Adrenal gland (tissue), 12 donors: Measurements from ENCODE around the gene CNPY2. TPM values are rescaled to one million over a fixed set of nuclear protein-coding genes. Genes with fewer than 3 reads are reported as not detected.
"Not testable (repeated sequence)": the region's sequence is repeated elsewhere in the genome, so short reads cannot be mapped to it uniquely, and the experiment has no call there.

Experiments
- DNase-seq, 7 donors: peaks; one replicate each; pipeline ENCODE4 v3.0.0-alpha.2; 2019 to 2020
- H3K27ac ChIP-seq, 5 donors: fragments of 200-600 bp; sonication (generic) in 4 of 5; 1 replicate in 3 of 5; 2 replicates in 2 of 5; pipeline versions ENCODE4 v1.5.1 to v1.8.0; 2016 to 2020; ENCODE audit warnings: mild to moderate bottlenecking in 1 of 5
- H3K27me3 ChIP-seq: fragments of 200-600 bp; 2 replicates; pipeline ENCODE4 v1.8.0; 2021
- H3K36me3 ChIP-seq, 2 donors: fragments of 200-600 bp; replicated peaks in 1 of 2; 1 replicate in 1 of 2; 2 replicates in 1 of 2; pipeline versions ENCODE4 v1.5.1 to v1.8.0; 2018 to 2022
- H3K4me1 ChIP-seq, 2 donors: fragments of 200-600 bp; replicated peaks in 1 of 2; 1 replicate in 1 of 2; 2 replicates in 1 of 2; pipeline versions ENCODE4 v1.5.1 to v1.8.0; 2018 to 2021
- H3K4me3 ChIP-seq, 4 donors: fragments of 200-600 bp; sonication (generic) in 3 of 4; one replicate each; pipeline ENCODE4 v1.5.1; 2016 to 2018
- H3K9me3 ChIP-seq, 3 donors: fragments of 200-600 bp; sonication (generic) in 1 of 3; replicated peaks in 1 of 3; 1 replicate in 2 of 3; 2 replicates in 1 of 3; pipeline versions ENCODE4 v1.5.1 to v1.8.0; 2016 to 2021
- POLR2A ChIP-seq, 2 donors: fragments of 450-650 bp; IDR thresholded peaks; one replicate each; pipeline ENCODE4 v1.6.1; 2017; ENCODE audit warnings: antibody characterized with exemption in 2 of 2, mild to moderate bottlenecking in 2 of 2, moderate library complexity in 1 of 2
- WGBS, 4 donors: extraction: QIAGEN DNeasy Blood & Tissue Kit in 2 of 4; methylation state at CpG; one replicate each; pipeline versions ENCODE4 v1.1.5 to v1.1.7; 2013 to 2017; 5-methylcytosine and 5-hydroxymethylcytosine counted together
- intact Hi-C, 2 donors: fragments of 100-400 bp; cut with DNase I; formaldehyde crosslinking; loops; one replicate each; pipeline versions ENCODE4 v1.14.1 to v1.15.0; 2022 to 2023
- polyA plus RNA-seq, 3 donors: library from polyadenylated mRNA; stranded (reverse); fragments of 200-250 nt in 2 of 3; fragments of 350-450 nt in 1 of 3; fragmentation: Illumina TruSeq in 1 of 3; extraction: RNeasy Lipid Tissue Mini Kit (QIAGEN cat#74804) in 1 of 3; gene quantifications; one replicate each; pipeline ENCODE4 v1.2.3, GENCODE V29; 2013 to 2014
- total RNA-seq, 9 donors: library from RNA; depleted of rRNA in 4 of 9; stranded (reverse); fragments of >200 nt in 4 of 9; fragments of 120-200 nt in 1 of 9; fragmentation: NEBNext Ultra II Directional in 1 of 9; extraction: Animal tissue kit (Norgen Biotek cat#: 25700) in 1 of 9; gene quantifications; one replicate each; pipeline versions ENCODE4 v1.1.0 to v1.2.4, GENCODE V29; 2013 to 2023
- TF ChIP-seq, protein P1 (sequence below), 6 experiments: fragments of 450-650 bp in 4 of 6; fragments of 200-600 bp in 2 of 6; sonication (generic) in 1 of 6; IDR thresholded peaks; 1 replicate in 5 of 6; 2 replicates in 1 of 6; pipeline versions ENCODE4 v1.5.1 to v1.8.0; 2016 to 2021; ENCODE audit warnings: antibody characterized with exemption in 6 of 6, mild to moderate bottlenecking in 2 of 6, moderate library complexity in 1 of 6
- donor health status: healthy with polysubstance abuse.
- donor health status: Bipolar disorder and iron deficiency.
- donor health status: DM: yes; HTN: yes; CAD: no.
- donor health status: DM: no; HTN: no; CAD: no.
- donor health status: DM: no; HTN: no; CAD: no.
- donor health status: DM: yes; HTN: yes; CAD: no.

Gene CNPY2
- total and polyA plus RNA-seq, 12 donors, result 103 to 192 (median 149) TPM

DNA sequence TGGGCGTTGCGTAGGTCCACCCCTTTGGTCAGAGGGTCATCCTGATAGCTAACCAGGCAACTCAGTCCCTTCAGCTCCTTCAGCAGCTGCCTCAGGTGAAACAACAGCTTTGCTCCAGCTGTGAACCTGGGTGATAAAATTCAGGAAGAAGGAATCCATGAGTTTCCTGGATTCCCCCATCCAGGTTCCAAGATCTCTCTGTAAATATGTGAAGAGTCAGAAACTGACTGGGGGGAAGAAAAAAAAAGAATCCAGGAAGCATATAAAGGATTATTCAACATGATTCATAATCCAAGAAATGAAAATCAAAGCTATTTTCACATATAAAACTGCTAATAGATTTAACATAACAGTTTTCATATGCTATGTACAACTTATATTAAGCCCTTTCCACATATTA, 35.5 kb upstream of the CNPY2 start:
- 94 to 100% (median 98%) methylated on average over 1 to 2 of the region's 2 CpGs for WGBS, 4 donors
- TF ChIP-seq, protein P1, sequence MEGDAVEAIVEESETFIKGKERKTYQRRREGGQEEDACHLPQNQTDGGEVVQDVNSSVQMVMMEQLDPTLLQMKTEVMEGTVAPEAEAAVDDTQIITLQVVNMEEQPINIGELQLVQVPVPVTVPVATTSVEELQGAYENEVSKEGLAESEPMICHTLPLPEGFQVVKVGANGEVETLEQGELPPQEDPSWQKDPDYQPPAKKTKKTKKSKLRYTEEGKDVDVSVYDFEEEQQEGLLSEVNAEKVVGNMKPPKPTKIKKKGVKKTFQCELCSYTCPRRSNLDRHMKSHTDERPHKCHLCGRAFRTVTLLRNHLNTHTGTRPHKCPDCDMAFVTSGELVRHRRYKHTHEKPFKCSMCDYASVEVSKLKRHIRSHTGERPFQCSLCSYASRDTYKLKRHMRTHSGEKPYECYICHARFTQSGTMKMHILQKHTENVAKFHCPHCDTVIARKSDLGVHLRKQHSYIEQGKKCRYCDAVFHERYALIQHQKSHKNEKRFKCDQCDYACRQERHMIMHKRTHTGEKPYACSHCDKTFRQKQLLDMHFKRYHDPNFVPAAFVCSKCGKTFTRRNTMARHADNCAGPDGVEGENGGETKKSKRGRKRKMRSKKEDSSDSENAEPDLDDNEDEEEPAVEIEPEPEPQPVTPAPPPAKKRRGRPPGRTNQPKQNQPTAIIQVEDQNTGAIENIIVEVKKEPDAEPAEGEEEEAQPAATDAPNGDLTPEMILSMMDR (IDR thresholded peaks at IDR 0.05), result no peak
- TF ChIP-seq POLR2A (IDR thresholded peaks at IDR 0.05), result no peak
- H3K36me3 ChIP-seq, result peaks cover 0 to 98% of the 10 kb centered on the region in 2 donors
- H3K27ac ChIP-seq, result no peak overlapping the region
- intact Hi-C loops, result loop anchor here (10.0 kb wide), 1 partner anchor 103 kb away; the partner anchor contains the start of gene MIP (in 2 of the 2)
- H3K27me3 ChIP-seq, result no peaks in the 10 kb centered on the region
- no peaks in the 10 kb centered on the region for H3K9me3 ChIP-seq
- no peak for DNase-seq
- no peak overlapping the region for H3K4me3 ChIP-seq
- H3K4me1 ChIP-seq, result no peaks in the 10 kb centered on the region

DNA sequence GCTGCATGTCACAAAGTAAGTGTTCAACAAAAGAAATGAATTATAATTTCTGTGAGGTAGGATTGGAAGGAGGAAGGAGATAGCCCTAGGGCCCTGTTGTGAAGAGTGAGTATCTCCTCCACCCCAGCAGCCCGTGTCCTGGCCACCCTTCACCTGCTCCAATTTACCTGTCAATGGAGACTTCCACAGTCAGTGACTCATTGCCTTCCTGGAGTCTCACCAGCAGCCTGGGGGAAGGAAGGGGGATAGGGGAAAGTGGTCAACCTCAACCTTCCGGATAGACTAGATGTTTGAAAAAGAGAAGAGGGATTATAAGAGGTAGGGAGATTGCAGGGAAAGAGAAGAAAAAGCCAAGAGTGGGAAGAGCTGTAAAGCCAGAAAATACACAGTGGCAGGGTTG, 34.9 kb upstream of the CNPY2 start:
- DNase-seq, result no peak
- 81 to 87% (median 85%) methylated on average over 2 of the region's 2 CpGs for WGBS, 4 donors
- no peaks in the 10 kb centered on the region for H3K4me1 ChIP-seq
- no peak overlapping the region for H3K27ac ChIP-seq
- H3K4me3 ChIP-seq, result no peak overlapping the region
- TF ChIP-seq POLR2A (IDR thresholded peaks at IDR 0.05), result no peak
- TF ChIP-seq, protein P1 (IDR thresholded peaks at IDR 0.05), result no peak
- H3K36me3 ChIP-seq, result peaks cover 0 to 98% of the 10 kb centered on the region in 2 donors
- intact Hi-C loops, result loop anchor here (10.0 kb wide), 1 partner anchor 104 kb away; the partner anchor contains the start of gene MIP (in 2 of the 2)
- H3K27me3 ChIP-seq, result no peaks in the 10 kb centered on the region
- no peaks in the 10 kb centered on the region for H3K9me3 ChIP-seq

DNA sequence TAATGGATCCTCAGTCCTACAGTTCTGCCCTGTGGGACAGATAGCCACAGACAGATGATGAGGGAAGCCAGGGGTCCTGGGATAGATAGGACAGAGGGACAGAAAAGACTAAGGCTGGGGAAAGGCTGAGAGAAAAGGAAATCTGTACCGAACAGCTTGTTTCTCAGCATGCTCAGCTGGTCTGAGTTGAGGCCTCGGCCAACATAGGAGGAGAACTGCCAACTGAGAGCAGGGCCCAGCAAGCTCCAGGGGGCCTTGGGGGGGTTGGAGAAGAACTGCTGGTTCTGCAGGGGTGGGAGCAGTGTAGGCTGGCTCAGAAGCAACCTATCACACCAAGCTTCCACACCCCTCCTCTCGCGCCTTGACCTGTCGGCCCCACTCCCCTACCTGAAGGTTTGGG, 33.0 kb upstream of the CNPY2 start:
- H3K27ac ChIP-seq, result no peak overlapping the region
- H3K4me1 ChIP-seq, result no peaks in the 10 kb centered on the region
- H3K27me3 ChIP-seq, result no peaks in the 10 kb centered on the region
- no peak for DNase-seq
- no peaks in the 10 kb centered on the region for H3K9me3 ChIP-seq
- peaks cover 0 to 93% of the 10 kb centered on the region in 2 donors for H3K36me3 ChIP-seq
- intact Hi-C loops, result no loop called here
- H3K4me3 ChIP-seq, result no peak overlapping the region
- WGBS, 4 donors, result 90 to 95% (median 93%) methylated on average over 5 of the region's 5 CpGs
- TF ChIP-seq POLR2A (IDR thresholded peaks at IDR 0.05), result no peak
- TF ChIP-seq, protein P1 (IDR thresholded peaks at IDR 0.05), result no peak

DNA sequence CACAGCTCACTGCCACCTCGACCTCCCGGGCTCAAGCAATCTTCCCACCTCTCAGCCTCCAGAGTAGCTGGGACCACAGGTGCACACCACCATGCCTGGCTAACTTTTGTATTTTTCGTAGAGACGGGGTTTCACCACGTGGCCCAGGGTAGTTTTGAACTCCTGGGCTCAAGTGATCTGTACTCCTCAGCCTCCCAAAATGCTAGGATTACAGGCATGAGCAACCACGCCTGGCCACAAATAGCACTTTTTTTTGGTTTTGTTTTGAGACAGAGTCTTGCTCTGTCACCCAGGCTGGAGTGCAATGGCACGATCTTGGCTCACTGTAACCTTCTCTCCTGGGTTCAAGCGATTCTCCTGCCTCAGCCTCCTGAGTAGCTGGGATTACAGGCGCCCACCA, 31.5 kb upstream of the CNPY2 start:
- DNase-seq, H3K27ac ChIP-seq, H3K4me3 ChIP-seq, H3K4me1 ChIP-seq, H3K9me3 ChIP-seq, H3K27me3 ChIP-seq, intact Hi-C loops: not testable (repeated sequence)
- peaks cover 0 to 93% of the 10 kb centered on the region in 2 donors for H3K36me3 ChIP-seq
- 90 to 94% (median 92%) methylated on average over 9 of the region's 9 CpGs for WGBS, 4 donors

DNA sequence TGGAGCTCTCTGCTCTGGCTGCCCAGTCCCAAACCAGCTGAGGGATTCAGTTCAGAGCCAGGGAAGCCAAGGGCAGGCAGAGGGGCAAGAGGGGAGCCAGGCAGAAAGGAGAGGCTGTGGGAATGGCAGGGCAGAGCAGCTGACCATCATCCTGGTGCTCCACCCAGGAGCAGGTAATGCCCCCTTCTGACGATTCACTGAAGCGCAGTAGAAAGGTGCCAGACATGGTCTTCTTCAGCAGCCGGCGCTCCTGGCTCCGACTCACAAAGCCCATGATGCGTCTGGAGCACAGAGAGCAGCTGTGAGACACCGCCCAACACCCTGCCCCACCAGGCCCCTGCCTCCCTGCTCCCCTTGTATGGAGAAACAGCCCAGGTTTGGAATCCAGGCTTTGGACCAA, 30.9 kb upstream of the CNPY2 start:
- H3K36me3 ChIP-seq, result peaks cover 0 to 90% of the 10 kb centered on the region in 2 donors
- H3K4me1 ChIP-seq, result no peaks in the 10 kb centered on the region
- WGBS, 4 donors, result 83 to 90% (median 87%) methylated on average over 6 to 7 of the region's 7 CpGs
- no peak for TF ChIP-seq POLR2A (IDR thresholded peaks at IDR 0.05)
- TF ChIP-seq, protein P1 (IDR thresholded peaks at IDR 0.05), result no peak
- no peak overlapping the region for H3K4me3 ChIP-seq
- DNase-seq, result no peak
- H3K9me3 ChIP-seq, result no peaks in the 10 kb centered on the region
- intact Hi-C loops, result no loop called here
- no peak overlapping the region for H3K27ac ChIP-seq
- no peaks in the 10 kb centered on the region for H3K27me3 ChIP-seq

DNA sequence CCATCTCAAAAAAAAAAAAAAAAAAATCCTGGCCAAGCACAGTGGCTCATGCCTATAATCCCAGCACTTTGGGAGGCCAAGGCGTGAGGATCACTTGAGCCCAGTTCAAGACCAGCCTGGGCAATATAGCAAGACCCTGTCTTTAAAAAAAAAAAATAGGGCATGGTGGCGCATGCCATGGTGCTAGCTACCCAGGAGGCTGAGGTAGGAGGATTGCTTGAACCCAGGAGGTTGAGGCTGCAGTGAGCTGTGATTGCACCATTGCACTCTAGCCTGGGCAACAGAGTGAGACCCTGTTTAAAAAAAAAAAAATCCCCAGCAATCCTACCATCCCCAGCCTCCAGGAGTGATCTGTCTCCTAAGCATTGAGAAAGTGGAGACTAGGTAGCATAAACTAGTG, 26.5 kb upstream of the CNPY2 start:
- DNase-seq, H3K9me3 ChIP-seq, H3K4me3 ChIP-seq, intact Hi-C loops, H3K27me3 ChIP-seq, H3K27ac ChIP-seq, H3K4me1 ChIP-seq: not testable (repeated sequence)
- WGBS, 4 donors, result 96 to 100% (median 97%) methylated on average over 2 of the region's 2 CpGs
- peaks cover 0 to 46% of the 10 kb centered on the region in 2 donors for H3K36me3 ChIP-seq
